Activated CD8-positive, alpha-beta memory T cell treated with anti-CD3 and anti-CD28 coated beads, Interleukin-2, amount 50 U/mL, for 1 hour (primary cell): ENCODE data around the gene LMOD2.

Experiments
- DNase-seq: peaks from one replicate; pipeline ENCODE4 v3.0.0-alpha.2; 2020; ENCODE audit errors: extremely low read depth

The LMOD2 gene

DNA sequence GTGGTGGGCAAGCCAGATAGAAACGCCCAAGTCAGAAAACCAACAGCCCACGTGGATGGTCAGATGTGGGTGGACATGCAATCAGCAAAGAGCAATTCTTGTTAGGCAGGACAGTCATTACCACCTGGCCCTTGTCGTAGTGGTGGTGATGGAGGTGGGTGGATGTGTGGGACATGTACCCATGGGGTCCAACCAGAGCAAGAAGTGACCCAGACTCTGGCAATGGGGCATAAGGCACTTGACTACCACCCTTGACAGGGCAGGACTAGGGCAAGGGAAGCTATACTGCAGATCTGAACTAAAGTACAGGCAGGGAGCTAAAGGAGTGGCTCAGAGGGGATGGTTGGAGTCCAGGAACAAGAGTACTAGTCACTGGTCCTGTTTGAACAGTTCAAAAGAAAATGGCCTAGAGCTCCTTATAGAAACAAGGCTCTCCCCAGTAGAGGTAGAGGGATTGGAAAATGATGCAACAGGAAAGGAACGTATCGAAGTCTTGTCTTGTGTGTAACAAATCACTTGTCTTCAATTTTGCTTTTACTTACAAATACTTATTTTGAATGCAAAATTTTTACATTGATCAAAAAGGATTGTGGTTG lies 17.6 kb downstream of the LMOD2 start:
- no peak for DNase-seq

DNA sequence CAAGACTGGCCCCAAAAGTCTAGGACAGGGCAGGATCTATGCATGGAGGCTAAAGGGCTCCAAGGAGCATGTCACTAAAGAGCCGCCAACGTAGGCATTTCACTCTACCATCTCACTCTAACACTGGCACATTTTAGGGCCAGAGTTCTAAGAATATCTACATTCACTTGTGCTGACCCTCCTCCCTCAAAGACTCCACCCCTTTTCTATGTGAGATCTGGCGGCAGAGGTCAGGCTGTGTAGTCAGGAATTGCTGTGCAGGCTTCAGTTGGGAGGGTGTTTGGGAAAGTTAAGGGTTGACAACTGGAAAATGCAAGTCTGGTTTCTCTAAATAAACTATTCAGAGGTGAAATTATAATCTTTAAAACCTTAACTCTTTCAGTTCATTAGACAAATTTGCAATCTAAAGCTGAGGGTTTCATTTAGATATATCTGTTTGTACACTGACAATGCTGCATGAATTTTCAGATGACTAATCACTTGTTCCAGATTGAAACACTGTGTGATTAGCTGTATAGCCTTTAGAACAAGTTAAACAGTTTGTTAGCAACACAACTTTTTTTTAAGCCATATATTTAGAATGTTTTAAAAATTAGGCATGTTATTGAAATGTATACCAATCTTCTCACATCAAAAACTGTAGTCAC lies 18.2 kb downstream of the LMOD2 start:
- DNase-seq = no peak

DNA sequence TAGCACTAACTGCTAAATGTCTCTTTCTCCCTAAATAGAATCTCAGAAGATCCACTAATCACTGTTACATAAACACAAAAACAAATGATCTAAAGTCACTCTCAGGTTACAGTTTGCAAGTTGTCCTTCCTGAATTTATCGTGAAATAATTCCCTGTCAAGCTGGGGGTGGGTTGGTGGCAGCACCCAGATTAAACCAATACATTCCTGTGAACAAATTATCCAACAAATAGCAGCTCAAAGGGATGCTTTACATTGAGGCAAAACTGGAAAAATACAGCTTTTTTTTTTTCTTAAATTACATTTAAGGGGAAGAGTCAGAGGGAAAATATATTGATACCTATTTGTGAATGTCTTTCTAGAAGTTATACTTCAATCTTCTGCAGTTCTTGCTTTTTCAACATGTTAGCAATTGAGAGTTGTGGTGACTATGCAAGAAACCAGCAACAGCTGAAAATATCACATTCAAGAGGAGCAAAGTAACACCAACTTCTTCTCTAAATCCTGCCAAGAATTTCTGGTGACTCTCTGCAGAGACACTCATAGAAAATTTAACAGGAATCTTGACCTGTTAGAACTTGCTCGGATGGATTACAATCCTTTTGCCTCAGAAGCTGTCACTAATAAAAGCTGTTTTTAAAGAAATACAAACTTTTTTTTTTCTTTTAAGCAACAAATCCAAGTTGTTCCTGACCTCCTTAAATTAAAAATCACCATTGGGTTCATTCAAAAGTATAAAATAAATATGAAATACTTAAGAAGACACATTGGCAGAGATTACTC lies 18.9 kb downstream of the LMOD2 start:
- no peak for DNase-seq

DNA sequence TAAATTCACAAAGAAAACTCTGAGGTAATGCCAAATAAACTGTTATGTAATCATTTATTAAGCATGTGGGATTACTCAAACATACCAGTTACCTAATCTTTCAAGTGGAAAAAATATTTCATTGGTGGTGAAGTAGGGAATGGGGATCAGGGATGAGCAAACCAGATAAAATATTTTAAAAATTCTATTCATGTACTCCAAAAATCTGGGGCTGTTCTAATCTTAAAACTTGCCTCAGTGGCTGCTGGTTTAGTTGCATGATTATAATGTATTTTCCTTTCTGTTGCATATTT lies 19.5 kb downstream of the LMOD2 start:
- no peak for DNase-seq

DNA sequence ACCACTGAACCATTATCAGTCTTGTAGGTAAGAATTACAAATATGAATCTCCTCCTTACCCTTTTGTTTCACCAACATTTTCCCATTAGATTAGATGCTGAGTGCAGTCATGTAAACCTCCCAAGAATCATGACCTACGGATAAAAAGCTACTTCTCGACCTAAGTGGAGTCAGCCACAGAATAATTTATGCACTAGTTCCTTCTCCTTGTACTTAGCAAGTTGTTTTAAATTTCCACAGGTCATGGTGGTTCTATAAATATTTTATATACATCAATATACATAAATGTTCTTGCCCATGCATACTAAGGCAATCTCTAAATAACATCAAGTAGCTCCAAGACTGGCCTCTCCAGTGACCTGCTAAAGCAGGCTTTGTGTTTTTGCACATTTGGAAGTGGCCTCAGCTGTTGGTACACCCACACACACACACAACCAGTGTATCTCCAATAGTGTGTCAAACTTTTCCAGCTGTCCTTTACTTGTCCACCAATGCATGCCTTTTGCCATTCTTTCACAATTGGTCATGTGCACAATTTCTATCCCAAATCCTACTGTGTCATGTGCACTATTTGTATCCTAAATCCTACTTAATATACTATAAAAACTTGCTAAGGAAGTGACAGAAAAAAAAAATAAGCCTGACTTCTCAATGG lies 21.5 kb downstream of the LMOD2 start:
- DNase-seq = no peak

DNA sequence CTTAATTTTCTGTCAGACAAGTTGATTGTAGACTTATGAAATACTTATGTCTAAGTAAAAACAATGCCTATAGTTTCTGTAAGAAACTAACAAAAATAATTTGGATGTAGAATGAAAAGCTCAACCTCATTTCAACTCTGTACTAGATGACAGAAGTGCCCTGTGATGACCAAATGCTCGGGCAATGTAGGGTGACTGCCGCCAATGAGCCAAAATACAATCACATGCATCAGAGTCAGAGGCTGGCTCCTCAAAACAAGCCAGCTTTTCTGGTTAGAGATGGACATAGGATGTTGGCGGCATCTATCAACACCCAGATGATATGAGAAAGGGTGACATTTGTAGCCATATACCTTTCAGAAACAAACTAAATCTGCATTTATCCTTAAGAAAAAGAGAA lies 23.9 kb downstream of the LMOD2 start:
- no peak for DNase-seq

DNA sequence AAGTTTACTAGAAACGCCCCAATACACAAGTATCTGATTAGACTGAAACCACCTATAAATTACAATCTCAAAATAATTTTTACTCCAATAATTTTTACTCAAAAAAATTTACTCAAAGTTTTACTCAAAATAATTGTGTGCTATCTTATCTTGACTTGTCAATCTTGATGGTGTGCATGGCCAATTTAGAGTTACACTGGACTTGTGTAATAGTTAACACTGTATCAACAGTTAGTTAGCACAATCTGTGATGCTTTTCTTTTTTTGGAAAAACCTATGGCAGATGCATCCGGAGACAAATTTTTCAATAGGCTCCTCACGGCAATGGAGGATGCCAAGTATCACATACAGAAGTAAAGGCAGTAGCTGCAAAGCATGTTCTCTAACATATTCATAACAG lies 24.9 kb downstream of the LMOD2 start:
- no peak for DNase-seq

DNA sequence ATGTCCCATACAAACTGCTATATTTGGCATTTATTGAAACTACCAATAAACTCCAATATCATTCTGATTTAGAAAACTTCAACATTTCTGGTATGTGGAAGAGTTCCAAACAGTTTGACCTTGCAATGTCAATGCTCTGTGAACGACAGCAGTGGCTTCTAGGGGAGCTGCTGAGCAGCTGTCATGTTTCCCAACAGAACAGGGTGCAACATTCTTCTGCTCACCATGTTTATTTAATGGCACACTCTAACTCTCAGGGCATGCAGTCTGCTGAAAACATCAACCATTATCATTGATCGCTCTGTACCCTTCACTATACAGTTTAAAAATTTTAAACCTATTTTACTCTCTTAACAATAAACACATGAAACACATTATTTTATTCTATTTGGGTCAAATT lies 25.9 kb downstream of the LMOD2 start:
- no peak for DNase-seq

DNA sequence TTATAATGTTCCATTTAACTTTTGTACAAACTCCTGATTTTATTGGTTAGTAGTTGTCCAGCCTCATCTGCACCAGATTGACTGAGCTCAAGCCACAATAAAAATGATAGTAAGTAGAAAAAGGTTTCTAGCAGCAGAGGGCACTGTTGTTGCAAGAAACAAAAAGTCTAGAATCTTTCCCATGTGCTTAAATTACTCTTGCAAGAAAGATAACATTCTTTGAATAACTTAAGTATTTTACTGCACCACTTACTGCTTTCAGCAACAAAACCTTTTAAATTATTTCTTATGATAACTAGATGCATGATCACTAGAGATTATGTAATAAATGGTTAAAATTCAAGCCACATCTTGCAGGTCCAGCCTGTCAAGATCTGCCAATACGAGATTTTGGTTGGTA lies 27.0 kb downstream of the LMOD2 start:
- DNase-seq = no peak

DNA sequence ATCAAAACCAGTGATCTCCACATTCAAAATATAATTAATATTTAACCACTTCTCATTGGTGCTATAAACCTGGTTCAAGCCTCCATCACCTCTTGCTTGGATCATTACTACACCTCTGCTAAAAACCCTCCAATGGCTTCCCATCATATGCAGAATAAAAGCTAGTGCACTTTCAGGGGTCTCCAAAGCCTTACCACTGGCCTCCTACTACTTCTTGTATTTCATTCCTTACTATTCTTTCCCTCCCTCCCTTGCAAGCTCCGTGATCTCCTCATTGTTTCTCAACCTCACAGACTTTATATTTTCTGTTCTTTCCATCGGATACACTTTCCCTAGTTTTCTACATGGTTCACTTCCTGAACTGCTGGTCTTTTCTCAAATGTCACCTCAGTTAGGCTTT lies 31.5 kb downstream of the LMOD2 start:
- DNase-seq = no peak

DNA sequence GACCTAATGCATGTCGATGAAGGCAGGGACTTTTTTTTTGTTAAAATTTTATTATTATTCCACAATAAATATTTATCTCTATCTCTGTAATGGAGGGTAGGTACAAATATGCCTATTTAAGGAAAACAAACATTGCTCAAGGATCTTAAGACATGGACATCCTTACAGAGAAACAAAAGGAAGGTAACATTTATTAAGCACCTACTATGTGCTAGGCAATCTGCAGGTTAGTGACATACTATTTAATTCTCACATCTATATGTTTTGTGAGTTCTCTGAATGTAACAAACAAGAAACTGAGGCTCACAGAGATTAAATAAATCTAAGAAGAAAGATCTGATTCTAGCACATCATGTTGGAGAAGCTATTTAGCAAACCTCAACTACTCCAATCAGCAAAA lies 32.1 kb downstream of the LMOD2 start:
- no peak for DNase-seq

DNA sequence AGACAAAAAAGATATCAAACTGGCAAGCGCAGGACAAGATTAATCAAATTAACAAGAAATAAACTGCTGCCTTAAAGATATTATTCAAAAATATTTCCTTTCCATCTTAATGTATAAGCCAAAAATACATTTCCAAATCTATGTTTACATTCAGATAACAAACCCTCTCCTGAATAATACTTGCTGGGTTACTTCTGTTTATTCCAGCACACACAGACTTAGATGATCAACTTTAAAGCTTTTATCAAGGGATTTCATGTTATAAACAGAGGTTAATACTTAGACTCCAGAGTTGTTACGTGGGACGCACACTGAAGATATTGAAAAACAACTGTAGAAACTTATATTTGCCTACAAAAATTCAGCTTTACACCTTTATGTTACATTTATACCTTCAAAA lies 33.6 kb downstream of the LMOD2 start:
- DNase-seq = no peak

DNA sequence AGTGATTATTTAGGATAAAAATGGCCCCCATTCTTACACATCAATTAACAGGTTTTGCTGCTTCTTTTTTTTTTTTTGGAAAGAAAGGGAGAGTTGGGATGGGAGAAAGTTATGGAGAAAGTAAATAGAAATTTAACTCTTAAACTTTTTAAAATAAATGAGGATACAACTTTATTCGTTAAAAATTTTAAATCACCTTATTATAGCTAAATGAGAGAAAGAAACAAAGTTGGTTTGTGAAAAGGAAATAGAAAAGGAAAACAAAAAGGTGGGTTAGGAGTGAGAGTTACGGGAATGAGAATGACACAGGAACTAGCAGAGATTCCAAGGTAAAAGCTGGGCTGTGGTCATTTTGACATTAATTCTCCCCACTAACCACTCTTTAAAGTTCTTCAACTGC lies 34.9 kb downstream of the LMOD2 start:
- no peak for DNase-seq

DNA sequence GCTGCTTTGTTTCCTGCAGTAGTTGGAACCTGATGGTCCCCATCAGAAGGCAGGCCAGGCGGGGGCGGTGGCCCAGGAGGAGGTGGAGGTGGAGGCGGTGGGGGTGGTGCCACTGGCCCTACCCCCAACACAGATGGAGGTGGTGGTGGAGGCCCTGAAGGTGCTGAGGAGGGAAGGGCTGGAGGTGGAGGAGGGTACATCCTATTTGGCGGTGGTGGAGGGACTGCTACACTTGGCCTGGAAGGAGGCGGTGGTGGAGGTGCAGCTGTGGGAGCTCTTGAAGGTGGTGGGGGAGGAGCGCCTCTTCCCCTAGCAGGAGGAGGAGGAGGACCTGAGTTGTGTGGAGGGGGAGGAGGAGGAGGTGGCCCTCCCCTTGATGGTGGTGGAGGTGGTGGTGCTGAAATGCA lies 36.8 kb downstream of the LMOD2 start:
- no peak for DNase-seq

DNA sequence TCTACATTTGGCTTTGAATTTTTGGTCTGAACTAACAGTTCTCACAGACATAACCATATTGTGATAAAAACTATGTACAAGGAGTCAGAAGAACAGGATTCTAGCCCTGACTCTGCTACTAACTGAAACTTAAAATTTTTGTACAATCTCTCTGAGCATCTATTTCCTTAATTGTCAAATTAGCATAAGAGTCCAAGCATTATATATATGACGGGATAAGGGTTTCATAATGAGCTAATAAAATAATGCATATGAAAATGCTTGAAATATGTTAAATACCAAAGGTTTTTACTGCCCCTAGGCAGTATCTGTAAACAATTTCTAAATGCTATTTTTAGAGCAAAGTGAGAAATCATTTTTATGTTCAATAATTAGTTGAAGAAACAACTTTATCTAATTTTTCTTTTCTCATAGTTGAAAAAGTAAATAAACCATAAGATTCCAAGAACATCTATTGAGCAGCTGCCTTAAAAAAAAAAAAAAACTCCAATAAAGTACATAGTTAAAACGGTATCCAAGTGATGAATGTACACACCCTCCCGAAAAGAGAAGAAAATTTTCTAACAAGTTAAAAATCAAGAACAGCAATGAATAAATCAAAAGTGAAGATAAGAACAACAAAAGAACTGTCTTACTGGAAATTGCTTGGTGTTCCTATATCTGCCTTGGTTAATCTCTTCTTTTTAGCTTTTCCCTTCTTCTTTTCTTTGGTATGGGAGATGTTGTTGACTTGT lies 40.4 kb downstream of the LMOD2 start:
- DNase-seq = no peak

DNA sequence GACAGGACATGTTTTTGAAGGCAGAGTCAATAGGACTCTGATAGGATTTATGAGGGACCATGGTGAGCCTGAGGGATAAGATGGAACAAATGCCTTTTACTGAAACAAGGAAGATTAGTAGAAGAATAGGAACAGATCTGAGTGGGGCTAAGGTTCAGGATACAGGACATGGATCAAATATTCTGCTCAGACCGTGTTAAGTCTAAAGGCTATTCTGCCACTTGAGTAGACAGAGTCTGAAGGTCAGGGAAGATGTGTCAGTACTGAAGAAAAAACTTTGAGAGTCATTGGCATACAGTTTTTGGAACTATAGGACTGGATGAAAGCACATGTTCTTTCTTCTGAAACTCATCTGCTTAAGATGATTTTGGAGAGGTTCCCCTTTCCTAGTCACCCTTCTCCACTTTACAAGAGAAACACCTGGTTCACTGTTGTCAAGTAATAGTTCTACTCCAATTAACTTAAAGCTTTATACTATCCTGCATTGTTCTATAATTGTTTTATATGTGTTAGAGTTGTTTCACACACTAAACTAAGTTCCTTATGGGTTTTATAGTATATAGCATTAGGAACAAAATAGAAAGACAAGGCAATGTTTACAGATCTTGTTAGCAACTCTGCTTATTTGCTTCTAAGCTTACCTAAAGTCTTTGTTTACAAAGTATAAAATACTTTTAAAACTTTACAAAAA lies 49.7 kb downstream of the LMOD2 start:
- no peak for DNase-seq

DNA sequence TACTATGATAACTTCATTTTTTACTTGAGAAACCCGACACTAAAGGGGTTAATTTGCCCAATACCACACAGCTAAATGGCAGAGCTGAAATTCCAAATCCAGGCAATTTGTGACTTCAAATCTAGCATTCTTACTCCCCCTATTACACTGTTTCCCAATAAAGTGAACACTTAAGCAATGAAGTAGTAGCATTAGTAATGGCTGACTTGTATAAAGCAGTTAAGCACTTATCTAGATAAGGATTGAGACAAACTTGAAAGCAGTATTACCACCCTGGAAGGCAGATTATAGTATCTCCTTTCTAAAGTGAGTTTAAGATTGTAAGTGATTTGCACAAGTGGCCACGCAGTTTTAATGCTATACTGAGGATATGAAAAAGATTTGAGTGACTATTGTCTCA lies 53.9 kb downstream of the LMOD2 start:
- DNase-seq = no peak

DNA sequence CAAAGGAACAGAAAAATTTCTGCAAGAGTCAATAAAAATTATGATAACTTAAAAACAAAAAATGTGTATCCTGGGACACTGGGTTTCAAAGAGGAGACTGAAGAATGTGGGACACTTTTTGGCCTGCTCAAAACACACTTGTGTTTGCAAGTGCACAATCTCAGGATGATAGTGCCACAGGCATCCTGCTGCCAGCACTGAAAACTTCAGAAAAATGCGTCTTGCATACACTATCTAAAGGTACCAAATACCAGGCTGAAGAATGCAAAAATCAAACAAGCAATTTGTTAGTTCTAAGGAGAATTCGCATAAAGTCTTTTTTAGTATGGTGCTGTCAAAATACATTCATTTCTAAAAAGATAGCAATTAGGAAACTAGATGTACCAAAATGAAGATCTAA lies 55.0 kb downstream of the LMOD2 start:
- no peak for DNase-seq

DNA sequence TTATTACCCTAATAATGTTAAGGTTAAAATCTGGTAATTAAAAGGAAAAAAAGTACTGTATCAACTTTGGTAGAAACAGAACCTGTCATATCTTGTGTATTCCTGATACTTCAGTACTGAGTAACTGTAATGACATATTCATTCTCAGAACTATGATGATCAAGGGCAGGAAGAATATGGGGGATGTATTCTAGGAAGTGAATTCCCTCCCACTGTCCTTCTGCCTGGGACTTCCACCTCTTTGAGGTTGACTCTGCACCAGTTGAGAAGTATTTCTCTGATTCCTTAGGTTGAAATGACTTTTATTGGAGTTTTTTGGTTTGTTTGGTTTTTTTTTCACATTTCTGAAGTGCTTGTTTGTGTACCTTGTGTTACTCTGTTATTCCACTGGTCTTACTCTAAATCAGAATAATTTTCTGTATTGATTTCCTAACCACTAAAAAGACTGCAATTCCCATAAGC lies 56.2 kb downstream of the LMOD2 start:
- DNase-seq = no peak

DNA sequence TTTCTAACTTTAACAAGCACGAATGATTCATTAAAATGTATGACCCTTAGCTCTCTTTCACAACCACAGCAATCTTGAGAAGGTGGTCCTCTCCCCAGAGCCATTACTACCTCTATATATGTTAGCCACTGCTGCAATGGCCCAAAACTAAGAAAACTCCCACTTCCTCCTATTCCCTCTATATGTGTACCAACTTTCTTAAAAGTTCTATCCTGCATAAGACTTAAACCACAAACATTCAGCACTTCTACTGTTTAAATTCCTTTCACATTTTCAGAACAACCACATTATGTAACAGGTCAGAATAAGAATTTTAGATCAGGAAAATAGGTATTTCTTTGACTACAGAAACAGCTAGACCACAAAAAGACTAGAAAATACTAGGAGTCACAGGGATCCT lies 57.0 kb downstream of the LMOD2 start:
- no peak for DNase-seq
